PC-9 (cell line): ENCODE results near the gene MYO7B. TPM values are rescaled to one million over a fixed set of nuclear protein-coding genes. Genes with fewer than 3 reads are reported as not detected.

Source experiments
- BruUV-seq: library from RNA; stranded (reverse); fragments of 400-500 nt; replicated peaks from 2 replicates; lab custom pipeline; 2021; lab: Mats Ljungman, UMichigan
- CTCF ChIA-PET: fragments of 300-600 bp; sonication (Branson Sonifier 250); formaldehyde crosslinking; loops from one replicate; lab custom pipeline; 2022; ENCODE audit warnings: antibody characterized with exemption; lab: Charles Lee
- POLR2A ChIA-PET: fragments of 300-600 bp; sonication (Branson Sonifier 250); formaldehyde crosslinking; loops from one replicate; lab custom pipeline; 2022; ENCODE audit warnings: antibody characterized with exemption; ENCODE audit not compliant: unreplicated experiment; lab: Charles Lee
- DNase-seq, 2 experiments: peaks; one replicate each; pipeline versions ENCODE4 v3.0.0 to v3.0.0-alpha.2; 2015 to 2022; ENCODE audit warnings: mixed read lengths in 1 of 2
- H2AFZ ChIP-seq: fragments of 200-600 bp; sonication (generic); 2 replicates; pipeline ENCODE4 v1.8.1; 2017; ENCODE audit warnings: antibody characterized with exemption
- H3F3A ChIP-seq: fragments of 200-600 bp; sonication (generic); 2 replicates; pipeline ENCODE4 v1.8.1; 2017; ENCODE audit warnings: antibody characterized with exemption, mild to moderate bottlenecking, low read depth; ENCODE audit not compliant: insufficient read depth
- H3K27ac ChIP-seq: fragments of 200-600 bp; sonication (generic); 2 replicates; pipeline ENCODE4 v1.6.1; 2016; ENCODE audit warnings: mixed run types
- H3K27me3 ChIP-seq: fragments of 200-600 bp; sonication (generic); 2 replicates; pipeline ENCODE4 v1.6.1; 2016; ENCODE audit warnings: low read depth, mixed run types; ENCODE audit not compliant: insufficient read depth
- H3K36me3 ChIP-seq: fragments of 200-600 bp; sonication (generic); 2 replicates; pipeline ENCODE4 v1.6.1; 2016; ENCODE audit warnings: low read depth, mixed run types
- H3K4me1 ChIP-seq: fragments of 200-600 bp; sonication (generic); replicated peaks from 2 replicates; pipeline ENCODE4 v1.6.1; 2016; ENCODE audit warnings: mixed run types; ENCODE audit not compliant: insufficient read depth
- H3K4me2 ChIP-seq: fragments of 200-600 bp; sonication (generic); 2 replicates; pipeline ENCODE4 v1.6.1; 2017; ENCODE audit warnings: mixed run types
- H3K4me3 ChIP-seq: fragments of 200-600 bp; sonication (generic); 2 replicates; pipeline ENCODE4 v1.6.1; 2016; ENCODE audit warnings: mixed run types
- H3K79me2 ChIP-seq: fragments of 200-600 bp; sonication (generic); 2 replicates; pipeline ENCODE4 v1.6.1; 2017; ENCODE audit warnings: low read depth, mixed run types
- H3K9me2 ChIP-seq: fragments of 200-600 bp; sonication (generic); 2 replicates; pipeline ENCODE4 v1.8.1; 2017; ENCODE audit warnings: mild to moderate bottlenecking; ENCODE audit not compliant: insufficient read depth
- H3K9me3 ChIP-seq: fragments of 200-600 bp; sonication (generic); 2 replicates; pipeline ENCODE4 v1.8.1; 2016; ENCODE audit warnings: low read depth; ENCODE audit not compliant: insufficient read depth
- H4K20me1 ChIP-seq: fragments of 200-600 bp; sonication (generic); 2 replicates; pipeline ENCODE4 v1.8.1; 2017; ENCODE audit not compliant: insufficient read depth
- CTCF ChIP-seq: fragments of 200-600 bp; sonication (generic); conservative IDR thresholded peaks from 2 replicates; pipeline ENCODE4 v1.6.1; 2017; ENCODE audit warnings: mixed run types, antibody characterized with exemption, mild to moderate bottlenecking, moderate library complexity
- EZH2 ChIP-seq: fragments of 200-600 bp; sonication (generic); IDR thresholded peaks from 2 replicates; pipeline ENCODE4 v1.8.0; 2017; ENCODE audit warnings: antibody characterized with exemption, low read depth
- intact Hi-C: fragments of 100-400 bp; cut with micrococcal nuclease; formaldehyde crosslinking; loops from one replicate; pipeline ENCODE4 v1.10.0; 2022; ENCODE audit not compliant: unreplicated experiment
- total RNA-seq: library from RNA; stranded (reverse); gene quantifications from 2 replicates; pipeline ENCODE4 v1.2.3, GENCODE V29; 2021

MYO7B gene
- total RNA-seq, 1 experiment from 2014 or later = not detected

DNA sequence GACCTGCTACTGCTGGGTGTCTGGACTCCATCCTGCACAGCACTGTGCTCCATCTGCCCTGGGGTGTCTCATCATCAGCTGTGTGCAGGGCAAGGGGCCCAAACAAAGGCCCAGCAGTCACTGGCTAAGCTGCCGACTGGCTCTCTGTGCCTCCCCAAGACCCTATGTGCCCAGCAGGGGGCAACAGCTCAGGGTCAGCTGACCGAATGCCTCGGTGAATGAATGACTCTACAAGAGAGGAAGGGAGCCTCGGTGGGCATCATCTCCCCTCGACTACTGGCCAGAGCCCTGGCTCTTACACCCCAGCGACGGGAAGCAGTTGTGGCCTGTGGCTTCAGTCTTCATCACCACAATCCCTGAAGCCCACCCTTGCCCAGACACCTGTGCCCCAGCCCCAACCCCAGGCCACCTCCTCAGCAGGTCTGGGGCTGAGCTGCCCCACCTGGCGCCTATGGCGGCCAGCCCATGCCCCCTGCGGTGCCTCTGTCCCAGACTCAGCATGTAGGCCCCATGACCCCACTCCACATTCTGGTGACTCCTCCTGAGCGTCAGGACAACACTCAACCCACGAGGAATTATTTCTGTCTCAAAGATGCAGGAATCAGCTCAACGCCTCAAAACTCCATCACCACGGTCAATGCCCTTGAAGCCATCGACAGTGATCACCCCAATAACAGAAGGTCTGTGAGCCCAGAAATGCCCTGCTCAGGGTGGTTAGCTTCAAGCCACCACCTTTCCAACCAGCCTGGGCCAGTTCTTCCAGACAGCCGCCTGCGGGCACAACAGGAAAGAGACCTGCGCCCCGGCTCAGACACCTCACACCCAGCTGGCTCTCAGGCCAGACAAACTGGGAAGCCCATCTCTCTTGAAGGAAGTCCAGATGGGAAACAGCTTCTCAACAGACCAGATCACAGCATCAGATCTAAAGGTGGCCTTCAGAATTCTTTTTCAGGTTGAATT, 108.9 kb downstream of the MYO7B start:
- no peaks in the 10 kb centered on the region for H4K20me1 ChIP-seq
- CTCF ChIA-PET = interaction anchor here (0.6 kb wide), 1 partner anchor 165 kb away, joined by 7 read pairs; no protein-coding TSS in a partner anchor
- no peaks in the 10 kb centered on the region for H3K27me3 ChIP-seq
- no peaks in the 10 kb centered on the region; the same call in 1 of the 2 replicates for H3K4me1 ChIP-seq
- no peaks in the 10 kb centered on the region for H3K9me2 ChIP-seq
- no peaks in the 10 kb centered on the region for H3K36me3 ChIP-seq
- H2AFZ ChIP-seq = no peak overlapping the region
- no peaks in the 10 kb centered on the region for H3F3A ChIP-seq
- no peaks in the 10 kb centered on the region for H3K79me2 ChIP-seq
- no peak overlapping the region for H3K27ac ChIP-seq
- DNase-seq = no peak
- TF ChIP-seq CTCF (no peak), EZH2 (no peak)
- no peaks in the 10 kb centered on the region for H3K9me3 ChIP-seq
- intact Hi-C loops = loop anchor here (5.0 to 10.0 kb wide), 3 partner anchors 137 to 447 kb away; no protein-coding TSS in a partner anchor
- POLR2A ChIA-PET = interaction anchor here (0.5 kb wide), 1 partner anchor 82 kb away, joined by 6 read pairs; no protein-coding TSS in a partner anchor
- no peak overlapping the region for H3K4me3 ChIP-seq
- BruUV-seq = no TSS peak
- no peak overlapping the region for H3K4me2 ChIP-seq

DNA sequence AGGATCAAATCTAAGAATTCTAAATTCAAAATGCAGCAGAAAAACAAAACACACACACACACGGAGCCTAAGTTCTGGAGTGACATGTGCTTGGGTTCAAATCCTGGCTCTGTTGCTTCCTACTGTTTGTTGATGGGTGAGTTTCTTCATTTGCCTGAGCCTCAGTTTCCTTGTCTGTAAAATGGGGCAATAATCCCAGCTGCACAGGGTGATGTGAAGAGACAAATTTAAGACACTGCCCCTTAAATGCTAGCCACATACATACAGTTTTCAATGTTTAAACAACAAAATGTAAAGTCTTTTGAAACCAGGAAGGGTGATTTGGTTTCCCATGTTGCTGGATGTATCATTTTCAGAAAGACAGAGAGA, 109.5 kb downstream of the MYO7B start:
- Histone ChIP-seq H3K27ac (no peak overlapping the region), H3K9me3 (no peaks in the 10 kb centered on the region), H3K4me2 (no peak overlapping the region), H4K20me1 (no peaks in the 10 kb centered on the region), H3F3A (no peaks in the 10 kb centered on the region), H3K4me1 (no peaks in the 10 kb centered on the region; the same call in 1 of the 2 replicates), H3K9me2 (no peaks in the 10 kb centered on the region), H2AFZ (no peak overlapping the region), H3K36me3 (no peaks in the 10 kb centered on the region), H3K4me3 (no peak overlapping the region), H3K79me2 (no peaks in the 10 kb centered on the region), H3K27me3 (no peaks in the 10 kb centered on the region)
- no peak for DNase-seq
- no TSS peak for BruUV-seq
- POLR2A ChIA-PET = no interaction called here
- intact Hi-C loops = loop anchor here (5.0 to 10.0 kb wide), 3 partner anchors 138 to 448 kb away; no protein-coding TSS in a partner anchor
- CTCF ChIA-PET = no interaction called here
- no peak for TF ChIP-seq EZH2

DNA sequence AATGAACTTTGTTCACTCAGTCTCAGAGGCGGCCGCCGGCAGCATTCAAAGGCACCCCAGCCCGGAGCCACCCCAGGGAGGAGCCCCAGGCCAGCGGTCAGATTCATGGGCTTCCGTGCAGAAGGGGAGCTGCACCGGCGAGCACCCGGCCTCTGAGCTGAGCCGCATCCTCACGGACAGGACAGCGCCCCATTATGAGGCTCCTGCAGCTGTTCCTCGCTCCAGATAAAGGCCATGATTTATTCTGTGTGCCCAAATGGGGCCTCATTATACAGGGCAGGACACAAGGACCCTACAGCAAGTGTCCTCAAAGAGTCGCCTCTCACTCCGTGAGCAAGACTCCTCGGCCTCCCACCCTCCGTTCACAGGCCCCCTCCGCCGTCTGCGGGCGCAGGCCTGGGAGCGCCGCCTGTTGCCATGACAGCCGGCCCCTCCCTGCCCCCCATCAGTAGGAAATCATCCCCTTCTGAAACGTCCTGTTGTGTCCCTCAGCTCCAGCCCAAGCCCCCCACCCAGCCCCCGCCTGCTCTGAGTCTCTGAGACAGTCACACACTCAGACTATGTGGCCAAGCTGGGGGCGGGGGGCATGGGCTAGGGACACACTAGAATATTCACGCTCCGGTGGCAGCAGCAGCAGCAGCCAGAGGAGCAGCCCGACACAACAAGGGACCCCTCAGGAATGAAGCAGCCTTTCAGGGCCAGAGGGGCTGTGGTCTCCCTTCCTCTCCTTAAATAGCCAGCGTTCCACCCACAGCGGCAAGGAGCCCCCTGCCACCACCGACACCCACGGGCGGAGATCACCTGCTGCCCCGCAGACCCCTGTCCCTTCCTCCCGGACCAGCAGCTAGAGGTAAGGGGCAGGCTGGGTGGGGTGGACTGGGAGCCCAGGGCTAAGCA, 110.2 kb downstream of the MYO7B start, which contains the start of gene GPR17:
Gene GPR17, plus strand, starts transcription at position 759 of the 897 bp plus-strand sequence. CDS start 4,583 bp downstream, outside the sequence.
- ChIA-PET POLR2A (no interaction called here), CTCF (no interaction called here)
- Histone ChIP-seq H2AFZ (no peak within 1 kb of the TSS), H3K4me3 (no peak within 1 kb of the TSS), H4K20me1 (no peaks in the 10 kb centered on the region), H3K9me2 (no peaks in the 10 kb centered on the region), H3F3A (no peaks in the 10 kb centered on the region), H3K9me3 (no peaks in the 10 kb centered on the region), H3K27me3 (no peaks in the 10 kb centered on the region), H3K27ac (no peak within 1 kb of the TSS), H3K79me2 (no peaks in the 10 kb centered on the region), H3K4me2 (no peak within 1 kb of the TSS), H3K36me3 (no peaks in the 10 kb centered on the region), H3K4me1 (no peaks in the 10 kb centered on the region; the same call in 1 of the 2 replicates)
- intact Hi-C loops = loop anchor here (5.0 to 10.0 kb wide), 3 partner anchors 138 to 448 kb away; no protein-coding TSS in a partner anchor
- TF ChIP-seq CTCF = no peak
- no peak for TF ChIP-seq EZH2
- no TSS peak for BruUV-seq
- no peak for DNase-seq
